ENCODE measurements around the gene ZFP91.

GRCh38 chr11:58626934-58627483 is 48.1 kb downstream of the ZFP91 start:
- TF ChIP-seq, protein P1, sequence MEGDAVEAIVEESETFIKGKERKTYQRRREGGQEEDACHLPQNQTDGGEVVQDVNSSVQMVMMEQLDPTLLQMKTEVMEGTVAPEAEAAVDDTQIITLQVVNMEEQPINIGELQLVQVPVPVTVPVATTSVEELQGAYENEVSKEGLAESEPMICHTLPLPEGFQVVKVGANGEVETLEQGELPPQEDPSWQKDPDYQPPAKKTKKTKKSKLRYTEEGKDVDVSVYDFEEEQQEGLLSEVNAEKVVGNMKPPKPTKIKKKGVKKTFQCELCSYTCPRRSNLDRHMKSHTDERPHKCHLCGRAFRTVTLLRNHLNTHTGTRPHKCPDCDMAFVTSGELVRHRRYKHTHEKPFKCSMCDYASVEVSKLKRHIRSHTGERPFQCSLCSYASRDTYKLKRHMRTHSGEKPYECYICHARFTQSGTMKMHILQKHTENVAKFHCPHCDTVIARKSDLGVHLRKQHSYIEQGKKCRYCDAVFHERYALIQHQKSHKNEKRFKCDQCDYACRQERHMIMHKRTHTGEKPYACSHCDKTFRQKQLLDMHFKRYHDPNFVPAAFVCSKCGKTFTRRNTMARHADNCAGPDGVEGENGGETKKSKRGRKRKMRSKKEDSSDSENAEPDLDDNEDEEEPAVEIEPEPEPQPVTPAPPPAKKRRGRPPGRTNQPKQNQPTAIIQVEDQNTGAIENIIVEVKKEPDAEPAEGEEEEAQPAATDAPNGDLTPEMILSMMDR (IDR thresholded peaks at IDR 0.05) = no peak
- TF ChIP-seq POLR2A (IDR thresholded peaks at IDR 0.05) = no peak
